Skeletal muscle cell (primary cell): ENCODE data around the gene BMP7.
"Not testable (repeated sequence)": the region's sequence is repeated elsewhere in the genome, so short reads cannot be mapped to it uniquely, and the experiment has no call there.

Experiments used
- DNase-seq: peaks from one replicate; pipeline ENCODE4 v3.0.0-alpha.2; 2010; ENCODE audit warnings: low read depth
- H3K4me3 ChIP-seq: 2 replicates; pipeline ENCODE4 v1.5.1; 2011; ENCODE audit warnings: low read depth, mild to moderate bottlenecking, control low read depth, low read length, moderate library complexity

The BMP7 gene

DNA sequence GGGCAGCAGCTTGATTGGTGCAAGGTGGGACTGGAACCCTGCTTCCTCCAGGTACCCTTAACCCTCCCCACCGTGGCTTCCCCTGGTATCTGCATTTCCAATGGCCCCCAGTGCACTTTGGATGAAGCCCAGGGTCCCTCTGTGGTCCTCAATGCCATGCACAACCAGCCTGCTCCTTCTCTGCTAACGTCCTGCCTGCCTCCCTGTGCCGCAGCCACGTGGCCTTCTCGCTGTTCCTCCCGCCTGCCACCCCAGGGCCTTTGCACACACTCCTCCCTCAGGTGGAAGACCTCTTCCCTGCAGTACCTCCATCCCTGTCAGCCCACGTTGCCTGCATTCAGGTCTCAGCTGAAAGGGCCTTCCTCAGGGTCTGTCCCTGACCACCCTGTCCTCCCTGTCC, 101.6 kb downstream of the BMP7 start:
- no peak for DNase-seq

DNA sequence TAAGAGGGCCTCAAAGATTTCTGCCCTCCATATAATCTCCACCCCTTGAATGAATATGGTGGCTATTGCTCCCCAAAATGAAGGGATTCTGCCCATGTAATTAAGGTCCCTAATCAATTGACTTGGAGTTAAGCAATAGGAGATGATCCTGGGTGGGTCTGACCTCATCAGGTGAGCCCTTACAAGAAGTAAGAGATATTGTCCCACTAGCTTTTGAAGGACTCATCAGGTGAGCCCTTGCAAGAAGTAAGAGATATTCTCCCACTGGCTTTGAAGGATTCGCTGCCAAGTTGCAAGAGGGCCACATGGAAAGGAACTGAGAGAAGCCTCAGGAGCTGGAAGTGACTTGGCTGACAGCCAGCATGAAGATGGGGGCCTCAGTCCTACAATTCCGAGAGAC, 103.4 kb downstream of the BMP7 start:
- no peak overlapping the region for H3K4me3 ChIP-seq
- DNase-seq: no peak

More for the DNA sequence above, 101.6 kb downstream of the BMP7 start:
- H3K4me3 ChIP-seq: no peak overlapping the region

DNA sequence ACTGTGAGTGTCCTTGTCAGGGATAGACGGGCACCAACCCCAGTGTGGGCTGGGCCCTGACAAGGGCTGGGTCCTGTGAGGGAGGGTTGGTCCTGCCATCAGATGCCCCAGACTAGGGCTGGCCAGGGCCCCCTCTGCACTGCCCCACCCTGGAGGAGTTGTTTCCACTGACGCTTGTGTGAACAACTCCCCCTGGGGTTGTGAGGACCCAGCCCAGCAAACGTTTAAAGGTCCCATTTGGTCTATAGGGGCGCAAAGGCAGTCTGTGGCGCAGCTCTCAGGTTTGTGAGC, 104.1 kb downstream of the BMP7 start:
- DNase-seq: no peak
- H3K4me3 ChIP-seq: no peak overlapping the region

DNA sequence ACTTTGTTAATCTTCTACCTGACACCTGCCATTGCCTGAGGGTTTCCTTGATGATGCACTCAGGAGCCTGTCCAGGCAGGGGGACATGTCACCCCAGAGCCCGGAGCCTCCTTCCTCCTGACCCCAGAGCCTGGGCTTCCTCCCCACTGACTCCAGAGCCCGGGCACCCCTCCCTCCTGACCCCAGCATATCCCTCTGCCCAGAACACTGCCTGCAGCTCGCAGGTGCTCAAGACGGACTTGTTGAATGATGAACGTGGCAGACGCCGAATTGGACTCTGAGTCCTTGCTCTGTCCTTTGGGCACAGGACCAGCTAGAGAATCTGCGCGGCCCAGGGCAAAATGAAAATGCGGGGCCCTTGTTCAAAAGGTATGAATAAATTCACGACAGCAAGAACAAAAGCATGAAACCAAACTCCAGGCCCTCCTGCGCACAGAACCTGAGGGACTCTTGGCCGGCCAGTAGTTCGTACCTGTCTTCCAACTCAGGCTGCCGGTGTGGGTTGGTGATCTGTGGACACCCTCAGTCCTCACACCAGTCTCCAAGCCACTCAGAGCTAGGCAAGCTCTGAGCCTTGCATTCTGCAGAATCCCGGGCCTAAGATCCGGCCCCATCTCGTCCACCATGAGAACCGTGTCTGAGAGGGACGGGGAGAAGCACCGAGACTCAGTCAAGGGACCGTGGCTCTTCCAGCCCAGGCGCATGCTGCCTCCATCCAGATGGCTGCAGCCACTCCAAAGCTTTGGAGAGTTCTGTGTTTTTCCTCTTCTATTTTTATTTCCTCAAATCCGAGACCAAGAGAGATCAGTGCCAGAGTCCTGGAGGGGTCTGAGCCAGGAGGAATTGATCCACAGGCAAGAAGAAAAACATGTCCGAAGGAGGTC, 104.7 kb downstream of the BMP7 start:
- H3K4me3 ChIP-seq: no peak overlapping the region
- DNase-seq: no peak

DNA sequence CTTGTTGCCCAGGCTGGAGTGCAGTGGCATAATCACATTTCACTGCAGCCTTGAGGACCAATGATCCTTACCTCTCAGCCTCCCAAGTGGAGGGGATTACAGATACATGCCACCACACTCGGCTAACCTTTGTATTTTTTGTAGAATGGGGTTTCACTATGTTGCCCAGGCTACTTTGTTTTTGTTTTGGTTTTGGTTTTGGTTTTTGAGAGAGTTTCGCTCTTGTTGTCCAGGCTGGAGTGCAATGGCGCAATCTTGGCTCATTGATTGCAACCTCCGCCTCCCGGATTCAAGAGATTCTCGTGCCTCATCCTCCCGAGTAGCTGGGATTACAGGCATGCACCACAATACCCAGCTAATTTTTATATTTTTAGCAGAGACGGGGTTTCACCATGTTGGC, 105.5 kb downstream of the BMP7 start:
- DNase-seq: no peak
- H3K4me3 ChIP-seq: no peak overlapping the region

DNA sequence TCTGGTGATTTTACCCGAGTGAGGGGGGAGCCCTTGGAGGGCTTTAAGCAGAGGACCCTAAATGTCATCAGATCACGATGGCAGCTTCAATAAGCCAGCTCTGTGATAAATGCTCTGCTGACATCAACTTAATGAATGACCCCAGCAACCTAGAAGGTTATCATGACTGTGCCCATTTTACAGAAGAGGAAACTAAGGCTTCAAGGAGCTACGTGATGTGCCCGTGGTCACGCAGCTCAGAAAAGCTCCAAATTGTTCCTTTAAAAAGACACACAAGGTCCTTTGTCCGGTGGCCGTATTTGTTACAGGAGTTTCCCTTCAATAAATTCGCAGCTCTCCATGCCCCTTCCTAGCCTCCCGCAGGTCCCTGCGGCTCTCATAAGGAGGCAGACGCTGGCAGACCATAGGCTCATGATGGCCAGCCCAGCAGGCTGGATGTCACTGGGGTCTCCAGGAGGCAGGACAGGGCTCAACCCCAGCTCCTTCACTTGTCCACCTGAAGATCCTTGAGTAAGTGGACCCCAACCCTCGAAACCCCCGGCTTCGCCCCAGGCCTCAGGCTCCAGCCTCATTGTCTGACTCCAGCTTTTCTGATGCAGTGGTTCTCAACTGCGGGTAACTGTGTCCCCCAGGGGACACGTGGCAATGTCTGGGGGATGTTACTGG, 106.4 kb downstream of the BMP7 start:
- no peak overlapping the region for H3K4me3 ChIP-seq
- DNase-seq: no peak

DNA sequence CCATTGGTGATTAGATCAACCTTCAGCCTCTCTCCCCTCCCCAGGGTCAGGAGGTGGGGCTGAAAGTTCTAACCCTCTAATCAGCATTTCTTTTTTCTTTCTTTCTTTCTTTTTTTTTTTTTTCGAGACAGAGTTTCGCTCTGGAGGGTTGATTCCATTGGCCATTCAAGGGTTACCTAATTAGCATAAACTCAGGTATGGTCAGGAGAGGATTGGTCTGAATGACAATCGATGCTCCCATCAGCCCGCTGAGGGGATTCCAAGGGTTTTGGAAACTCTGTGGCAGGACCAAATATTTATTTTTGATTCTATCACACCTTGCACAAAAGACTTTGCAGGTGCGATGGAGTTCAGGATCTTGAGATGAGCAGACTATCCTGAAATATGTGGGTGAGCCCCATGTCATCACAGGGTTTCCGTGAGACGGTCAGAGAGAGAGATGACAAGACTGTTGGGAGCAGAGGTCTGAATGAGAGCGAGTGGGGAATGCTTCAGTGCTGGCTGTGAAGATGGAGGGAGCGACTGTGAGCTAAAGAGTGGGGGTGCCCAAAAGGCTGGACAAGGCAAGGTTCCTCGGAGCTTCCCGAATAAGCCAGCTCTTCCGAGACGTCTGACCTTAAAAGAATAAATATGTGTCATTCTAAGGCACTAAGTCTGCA, 107.1 kb downstream of the BMP7 start:
- DNase-seq: no peak
- no peak overlapping the region for H3K4me3 ChIP-seq

DNA sequence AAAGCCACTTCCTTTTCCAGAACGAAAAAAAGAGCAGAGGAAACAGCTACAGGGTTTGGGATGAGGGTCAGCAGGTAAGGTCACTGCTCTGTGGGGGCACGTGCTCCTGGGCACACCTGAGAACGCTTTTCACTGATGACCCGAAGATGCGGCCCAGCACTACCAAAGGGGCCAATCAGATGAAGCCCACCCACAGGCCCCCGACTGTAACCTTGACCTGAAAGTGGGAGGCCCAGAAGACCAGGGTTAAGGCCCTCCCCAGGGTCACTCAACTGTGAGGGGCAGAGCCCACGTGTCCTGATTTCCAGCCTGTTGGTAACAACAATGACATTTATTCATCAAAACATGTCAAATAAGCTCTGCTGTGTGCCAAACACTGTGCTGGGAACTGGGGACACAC, 108.0 kb downstream of the BMP7 start:
- no peak overlapping the region for H3K4me3 ChIP-seq
- DNase-seq: no peak

DNA sequence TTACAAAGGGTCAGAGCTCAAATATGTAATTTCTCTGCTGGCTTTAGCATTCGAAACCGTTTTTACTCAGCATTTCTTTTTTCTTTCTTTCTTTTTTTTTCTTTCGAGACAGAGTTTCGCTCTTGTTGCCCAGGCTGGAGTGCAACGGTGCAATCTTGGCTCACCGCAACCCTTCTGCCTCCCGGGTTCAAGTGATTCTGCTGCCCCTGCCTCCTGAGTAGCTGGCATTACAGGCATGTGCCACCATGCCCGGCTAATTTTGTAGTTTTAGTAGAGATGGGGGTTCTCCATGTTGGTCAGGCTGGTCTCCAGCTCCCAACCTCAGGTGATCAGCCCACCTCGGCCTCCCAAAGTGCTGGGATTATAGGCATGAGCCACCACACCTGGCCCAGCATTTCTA, 108.7 kb downstream of the BMP7 start:
- H3K4me3 ChIP-seq, DNase-seq: not testable (repeated sequence)

DNA sequence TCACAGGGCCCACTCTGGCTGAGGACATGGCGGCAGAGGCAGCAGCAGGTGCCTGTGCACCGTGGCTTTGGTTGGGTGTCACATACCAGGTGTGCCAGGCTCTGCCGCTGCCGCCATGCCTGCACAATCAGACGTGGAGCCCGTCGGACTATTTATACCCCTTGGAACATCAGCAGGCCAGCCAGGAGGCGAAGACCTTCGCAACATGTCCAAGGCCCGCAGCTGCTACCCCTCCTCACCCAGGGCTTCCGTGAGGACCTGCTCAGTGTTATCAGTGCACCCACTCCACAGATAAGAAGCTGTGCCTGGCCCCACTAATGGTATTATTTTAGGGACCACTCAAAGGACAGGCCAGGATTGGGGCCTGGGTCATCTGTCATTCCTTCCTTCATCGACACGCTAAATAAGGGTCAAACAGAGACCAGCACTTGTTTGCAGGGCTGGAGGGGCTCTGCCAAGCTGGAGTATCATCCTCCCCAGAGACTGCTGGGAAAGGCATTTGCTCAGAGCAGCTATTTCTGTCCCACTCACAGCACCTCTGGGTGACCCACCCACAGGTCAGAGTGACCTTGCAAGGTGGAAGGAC, 109.2 kb downstream of the BMP7 start:
- no peak for DNase-seq
- H3K4me3 ChIP-seq: no peak overlapping the region

DNA sequence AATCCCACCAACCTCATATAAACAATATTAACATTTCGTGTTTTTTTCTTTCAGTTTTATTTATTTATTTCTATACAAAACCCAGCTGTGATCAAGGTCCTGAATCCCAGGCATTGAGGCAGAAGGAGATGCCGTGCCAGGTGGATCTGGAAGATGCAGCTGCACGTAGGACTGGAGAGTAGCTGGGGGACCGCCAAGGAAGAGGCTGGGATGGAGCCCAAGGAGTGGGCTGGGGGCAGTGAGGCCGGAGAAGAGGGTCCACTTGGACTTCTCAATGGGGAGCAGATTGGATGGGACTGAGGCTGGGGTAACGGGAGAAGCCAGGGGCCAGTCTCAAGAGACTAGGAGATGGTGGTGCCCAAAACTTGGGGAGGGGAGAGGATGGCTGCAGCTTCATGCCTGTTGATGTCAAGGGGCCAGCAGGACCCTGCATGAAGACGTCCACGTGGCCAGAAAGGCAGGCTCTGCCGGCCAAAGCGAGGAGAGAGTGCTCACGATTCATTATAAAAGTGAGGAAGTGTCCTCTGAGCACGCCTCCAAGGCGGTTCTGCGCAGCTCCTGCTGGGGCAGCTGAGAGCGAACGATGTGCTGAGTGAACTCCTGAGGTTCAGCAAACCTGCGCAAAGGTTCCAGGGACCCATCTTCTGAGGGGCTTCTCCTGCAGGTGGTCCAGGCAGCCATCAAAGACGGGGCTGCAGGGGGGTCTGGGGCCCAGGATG, 110.3 kb downstream of the BMP7 start:
- DNase-seq: no peak
- no peak overlapping the region for H3K4me3 ChIP-seq

DNA sequence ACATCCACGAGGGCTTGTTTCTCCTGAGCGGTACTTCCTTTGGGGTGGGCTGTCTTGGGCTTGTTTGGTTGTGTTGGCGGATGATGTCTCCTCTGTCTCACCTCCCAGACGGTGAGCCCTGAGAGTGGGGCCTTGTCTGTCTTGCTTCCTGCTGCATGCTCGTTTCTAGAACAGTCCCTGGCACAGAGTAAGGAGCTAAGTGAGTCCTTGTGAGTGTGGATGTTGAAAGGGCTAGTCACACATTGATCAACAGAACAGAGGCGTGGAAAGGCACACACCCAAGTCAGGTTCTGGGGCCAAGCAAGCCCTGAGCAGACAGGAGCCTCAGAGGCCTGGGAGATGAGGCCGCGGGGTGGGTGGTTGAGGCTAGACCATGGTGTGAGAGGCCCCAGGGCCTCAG, 111.0 kb downstream of the BMP7 start:
- no peak for DNase-seq
- H3K4me3 ChIP-seq: no peak overlapping the region

DNA sequence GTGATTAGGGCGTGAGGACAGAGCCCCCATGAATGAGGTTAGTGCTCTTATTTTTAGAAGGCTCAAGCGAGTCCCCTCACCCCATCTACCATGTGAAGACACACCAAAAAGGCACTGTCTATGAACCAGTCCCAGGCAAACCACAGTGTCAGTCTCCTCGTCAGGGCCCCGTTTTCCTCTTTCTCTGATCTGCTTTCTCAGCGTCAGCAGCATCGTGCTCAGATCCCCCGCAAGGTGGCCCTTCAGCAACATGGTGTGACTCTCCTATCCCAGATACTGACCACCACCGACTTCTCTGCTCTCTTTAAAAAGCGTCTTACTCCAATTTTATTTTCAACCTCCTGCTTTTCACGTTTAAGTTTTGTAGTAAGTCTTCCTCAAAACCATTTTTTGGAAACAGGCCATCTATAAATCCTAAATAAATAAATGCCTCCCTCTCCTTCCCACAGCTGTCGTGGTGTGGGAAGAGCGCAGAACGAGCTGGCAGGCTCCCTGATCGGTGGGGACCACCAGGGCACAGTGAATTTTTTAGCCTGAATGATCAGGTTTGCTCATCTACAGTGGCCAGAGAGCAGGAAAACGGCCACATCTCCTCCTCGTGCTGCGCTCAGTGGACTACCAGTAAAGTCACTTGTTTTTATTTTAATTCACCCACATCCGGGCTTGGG, 113.1 kb downstream of the BMP7 start:
- DNase-seq: no peak
- H3K4me3 ChIP-seq: no peak overlapping the region

DNA sequence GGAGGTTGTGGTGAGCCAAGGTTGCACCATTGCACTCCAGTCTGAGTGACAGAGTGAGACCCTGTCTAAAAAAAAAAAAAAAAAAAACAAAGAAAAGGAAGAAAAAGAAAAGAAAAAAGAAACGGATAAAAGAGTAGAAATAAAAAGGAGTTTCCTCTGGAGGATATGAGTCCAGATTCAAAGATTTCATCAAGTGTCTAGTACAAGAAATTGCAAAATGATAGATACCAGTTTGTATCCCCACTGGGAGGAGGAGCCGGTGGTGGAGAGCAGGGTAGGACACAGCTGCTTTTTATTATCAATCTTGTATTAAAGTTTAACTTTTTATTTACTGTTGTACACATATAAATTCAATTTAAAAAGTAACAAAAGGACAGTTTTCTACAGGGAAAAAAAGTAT, 113.9 kb downstream of the BMP7 start:
- no peak overlapping the region for H3K4me3 ChIP-seq
- no peak for DNase-seq

DNA sequence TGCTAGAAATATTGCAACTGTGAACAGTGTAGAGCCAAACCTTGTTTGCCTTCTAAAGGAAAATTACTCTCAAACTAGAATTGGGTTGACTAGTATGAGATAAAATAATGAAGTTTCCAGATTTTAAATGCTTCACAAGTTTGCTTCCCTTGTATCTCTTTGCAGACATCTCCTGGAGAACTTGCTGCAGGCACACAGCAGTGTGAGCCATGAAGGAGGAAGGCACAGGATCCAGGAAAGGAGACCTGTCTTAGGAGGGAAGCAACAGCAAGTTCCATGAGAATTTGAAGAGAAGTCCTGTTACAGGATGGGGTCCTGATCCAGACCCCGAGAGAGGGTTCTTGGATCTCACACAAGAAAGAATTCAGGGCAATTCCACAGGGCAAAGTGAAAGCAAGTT, 115.9 kb downstream of the BMP7 start:
- no peak for DNase-seq

DNA sequence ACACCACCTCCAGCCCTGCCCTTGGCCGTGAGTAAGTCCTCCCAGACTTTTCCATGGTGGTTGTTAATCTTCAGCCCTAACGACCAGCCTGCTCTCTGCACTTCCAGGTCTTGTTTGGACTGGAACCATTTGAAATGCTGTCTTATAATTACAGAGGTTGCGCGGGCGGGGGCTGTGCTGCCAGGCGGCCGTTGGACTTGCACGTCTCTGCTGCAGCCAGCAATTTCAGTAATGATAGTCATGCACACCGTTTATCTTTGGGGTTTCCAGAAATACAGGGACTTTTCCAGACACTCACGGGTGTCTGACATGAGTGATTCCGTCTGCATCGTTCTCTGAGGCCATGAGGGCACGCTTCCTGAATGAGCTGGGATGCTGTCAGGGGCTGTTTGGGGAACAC, 118.2 kb downstream of the BMP7 start:
- no peak for DNase-seq
- H3K4me3 ChIP-seq: no peak overlapping the region

More for the DNA sequence above, 115.9 kb downstream of the BMP7 start:
- H3K4me3 ChIP-seq: no peak overlapping the region

DNA sequence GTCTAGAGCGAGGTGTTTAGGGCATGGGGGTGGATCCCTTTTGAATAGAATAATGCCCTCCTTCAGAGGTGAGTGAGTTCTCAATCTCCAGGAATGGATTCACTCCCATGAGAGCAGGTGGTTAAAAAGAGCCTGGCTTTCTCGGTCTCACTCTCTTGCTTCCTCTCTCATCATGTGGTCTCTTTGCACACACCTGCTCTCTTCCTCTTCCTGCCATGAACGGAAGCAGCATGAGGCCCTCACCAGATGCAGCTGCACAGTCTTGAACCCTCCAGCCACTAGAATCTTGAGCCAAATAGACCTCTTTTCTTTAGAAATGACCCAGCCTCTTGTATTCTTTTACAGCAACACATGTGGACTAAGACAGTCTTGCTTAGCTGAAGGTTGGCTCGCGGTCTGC, 119.3 kb downstream of the BMP7 start:
- H3K4me3 ChIP-seq: no peak overlapping the region
- DNase-seq: no peak

DNA sequence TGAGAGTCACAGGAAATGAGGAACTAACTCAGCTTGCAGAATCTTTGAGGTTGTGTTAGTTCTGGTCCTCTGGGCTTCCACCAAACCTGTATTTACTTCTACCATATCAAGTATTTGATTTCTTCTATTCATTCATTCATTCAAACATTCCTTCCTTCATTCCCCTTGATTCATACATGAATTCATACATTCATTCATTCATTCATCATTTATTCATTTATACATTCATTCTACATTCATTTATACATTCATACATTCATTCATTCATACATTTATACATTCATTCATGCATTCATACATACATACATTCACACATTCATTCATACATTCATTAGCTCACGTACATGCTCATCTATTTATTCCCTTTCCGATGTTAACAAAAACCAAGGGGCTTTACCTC, 120.3 kb downstream of the BMP7 start:
- no peak for DNase-seq
- H3K4me3 ChIP-seq: no peak overlapping the region

DNA sequence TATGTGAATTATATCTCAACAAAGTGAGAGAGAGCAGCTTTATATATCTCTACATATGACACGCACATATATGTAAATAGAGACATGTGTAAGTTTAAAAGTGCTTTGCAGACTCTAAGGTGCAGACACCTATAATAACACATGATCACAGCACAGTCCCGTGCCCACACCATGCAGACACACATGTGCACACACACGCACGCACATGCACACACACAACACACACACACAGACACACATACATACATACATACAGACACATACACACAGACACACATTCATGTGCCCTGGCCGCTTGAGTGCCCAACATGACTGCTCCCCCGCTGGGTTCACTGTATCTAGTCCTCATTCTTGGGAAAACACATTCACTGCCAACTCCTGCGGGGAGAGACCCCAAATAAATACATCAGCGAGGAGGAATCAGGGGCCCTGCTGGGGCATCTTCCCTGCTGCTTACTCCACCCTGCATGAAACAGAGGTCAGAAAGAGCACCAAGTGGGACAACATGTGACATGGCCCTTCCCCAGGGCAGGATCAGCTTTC, 121.3 kb downstream of the BMP7 start:
- H3K4me3 ChIP-seq: no peak overlapping the region
- DNase-seq: no peak
